ENCODE results near the gene MKRN2. TPM values are rescaled to one million over a fixed set of nuclear protein-coding genes. Genes with fewer than 3 reads are reported as not detected.
A peak's percentile ranks its signal among the peaks of the same experiment; 100 is the strongest.

The MKRN2 gene
- 10 to 100 TPM; 14.8 to 29.9 (median 25.1) TPM for total RNA-seq

DNA sequence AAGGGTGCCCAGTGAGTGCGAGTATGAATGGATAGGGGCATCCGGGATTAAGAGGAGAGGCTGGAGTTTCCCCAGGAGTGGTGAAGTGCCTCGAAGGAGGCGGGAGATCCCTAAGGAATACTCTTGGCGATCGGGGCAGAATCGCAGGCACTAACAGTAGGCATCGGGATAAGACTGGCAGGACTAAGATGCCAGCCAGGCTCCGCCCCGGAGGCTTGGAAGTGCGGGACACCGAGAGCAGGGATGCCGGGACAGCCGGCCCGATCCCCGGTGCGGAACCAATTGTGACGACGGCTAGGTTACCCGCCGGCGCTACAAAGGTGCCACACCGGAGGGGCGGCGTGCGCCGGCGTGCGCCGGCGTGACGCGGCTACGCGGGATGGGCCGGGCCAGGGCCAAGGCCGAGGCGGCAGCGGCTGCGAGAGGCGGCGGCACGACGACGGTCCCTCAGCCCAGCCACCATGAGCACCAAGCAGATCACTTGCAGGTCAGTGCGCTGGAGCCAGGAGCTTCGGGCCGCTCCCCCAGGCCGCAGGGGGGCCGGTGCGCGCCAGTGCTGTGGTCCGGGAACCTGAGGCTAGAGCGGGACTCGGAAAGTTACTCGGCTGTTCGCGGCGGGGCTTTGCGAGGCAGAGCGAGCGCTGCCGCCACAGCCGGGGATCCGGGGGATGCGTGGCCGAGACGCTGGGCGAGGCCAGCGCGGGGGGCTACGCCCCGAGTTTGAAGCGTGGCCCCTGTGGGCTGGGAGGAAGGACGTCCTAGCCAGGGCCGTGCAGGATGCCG is at the start of gene MKRN2:
MKRN2 (plus strand) TSS at position 398 of the 783 bp plus-strand sequence; CDS start at position 462, 64 bp downstream.
- H3K36me3 ChIP-seq = no peaks in the 10 kb centered on the region
- intact Hi-C loops (cut with DNase I; ENCODE audit: low total_unique reads) = loop anchor here (1.0 to 5.0 kb wide), 4 partner anchors 72 to 240 kb away; partner anchors contain the start of gene TSEN2

DNA sequence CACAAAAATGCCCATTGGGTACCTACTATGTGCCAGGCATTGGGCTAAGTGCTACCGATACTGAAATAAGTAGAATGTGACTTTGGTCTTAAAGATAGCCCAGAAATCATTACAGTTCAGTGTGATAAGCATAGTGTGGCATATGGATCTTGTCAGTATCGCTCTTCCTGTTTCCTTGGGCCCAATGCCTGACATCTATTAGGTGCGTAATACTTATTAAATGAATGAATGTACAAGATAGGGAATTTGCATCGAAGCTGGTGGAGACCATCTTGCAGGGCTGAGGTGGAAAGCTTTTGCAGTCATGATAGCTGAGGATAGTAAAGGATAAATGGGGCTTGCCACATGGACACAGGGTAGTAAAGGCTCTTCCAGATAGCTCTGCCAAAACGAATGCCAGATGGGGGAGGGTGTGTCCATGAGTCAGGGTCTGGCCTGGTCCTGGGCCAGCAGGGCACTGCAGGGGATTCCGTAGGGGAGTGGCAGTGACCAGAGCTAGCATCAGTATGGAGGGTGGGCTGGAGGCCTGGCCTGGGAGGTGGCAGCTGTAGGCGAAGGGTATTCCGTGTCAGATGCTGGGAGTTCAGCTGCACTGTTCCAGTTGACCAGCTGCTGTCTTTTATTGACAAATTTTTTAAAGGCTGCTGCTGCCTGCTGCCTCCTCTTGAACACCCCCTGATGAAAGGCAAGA is 49.2 kb upstream of the MKRN2 start:
- no peaks in the 10 kb centered on the region for H3K9me3 ChIP-seq
- peak overlapping the region; percentile 69 to 81 (median 70) for H3K27ac ChIP-seq
- peak; percentile 41 to 80 for ATAC-seq
- H3K27me3 ChIP-seq = no peaks in the 10 kb centered on the region
- TF ChIP-seq, protein P1, sequence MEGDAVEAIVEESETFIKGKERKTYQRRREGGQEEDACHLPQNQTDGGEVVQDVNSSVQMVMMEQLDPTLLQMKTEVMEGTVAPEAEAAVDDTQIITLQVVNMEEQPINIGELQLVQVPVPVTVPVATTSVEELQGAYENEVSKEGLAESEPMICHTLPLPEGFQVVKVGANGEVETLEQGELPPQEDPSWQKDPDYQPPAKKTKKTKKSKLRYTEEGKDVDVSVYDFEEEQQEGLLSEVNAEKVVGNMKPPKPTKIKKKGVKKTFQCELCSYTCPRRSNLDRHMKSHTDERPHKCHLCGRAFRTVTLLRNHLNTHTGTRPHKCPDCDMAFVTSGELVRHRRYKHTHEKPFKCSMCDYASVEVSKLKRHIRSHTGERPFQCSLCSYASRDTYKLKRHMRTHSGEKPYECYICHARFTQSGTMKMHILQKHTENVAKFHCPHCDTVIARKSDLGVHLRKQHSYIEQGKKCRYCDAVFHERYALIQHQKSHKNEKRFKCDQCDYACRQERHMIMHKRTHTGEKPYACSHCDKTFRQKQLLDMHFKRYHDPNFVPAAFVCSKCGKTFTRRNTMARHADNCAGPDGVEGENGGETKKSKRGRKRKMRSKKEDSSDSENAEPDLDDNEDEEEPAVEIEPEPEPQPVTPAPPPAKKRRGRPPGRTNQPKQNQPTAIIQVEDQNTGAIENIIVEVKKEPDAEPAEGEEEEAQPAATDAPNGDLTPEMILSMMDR (IDR thresholded peaks at IDR 0.05 in 4 of 5, conservative IDR thresholded peaks at IDR 0.05 in 1 of 5) = no peak
- TF ChIP-seq POLR2A (IDR thresholded peaks at IDR 0.05) = no peak
- H3K36me3 ChIP-seq = peaks cover 0 to 32% of the 10 kb centered on the region in 2 donors
- intact Hi-C loops (cut with DNase I; ENCODE audit: low total_unique reads) (no loop called here), in situ Hi-C loops (cut with MboI; ENCODE audit: low sequenced_read_pairs in 4 of 4) (no loop called here)
- peak in 1 of 2 donors; percentile 34 for DNase-seq
- peaks cover 14% of the 10 kb centered on the region in 2 donors for H3K4me1 ChIP-seq
- no peak overlapping the region for H3K4me3 ChIP-seq

More for the DNA sequence above, at the start of gene MKRN2:
- peak within 1 kb of the TSS; percentile 96 to 99 (median 98) for H3K27ac ChIP-seq
- peak within 1 kb of the TSS; percentile 75 to 99 (median 94) for H3K4me3 ChIP-seq
- DNase-seq (peak; percentile 74 to 84), ATAC-seq (peak; percentile 80 to 81)
- peaks cover 15 to 26% (median 17%) of the 10 kb centered on the region in 3 donors for H3K27me3 ChIP-seq
- in situ Hi-C loops (cut with MboI; ENCODE audit: low sequenced_read_pairs in 4 of 4) = loop anchor here in 1 of 4 donors (25.0 kb wide), 1 partner anchor 155 kb away; no protein-coding TSS in a partner anchor
- TF ChIP-seq, protein P1 (IDR thresholded peaks at IDR 0.05 in 4 of 5, conservative IDR thresholded peaks at IDR 0.05 in 1 of 5) = peak in 2 of 5 experiments; percentile 35 to 40
- TF ChIP-seq POLR2A (IDR thresholded peaks at IDR 0.05) = peak; percentile 99
- peaks cover 52 to 55% of the 10 kb centered on the region in 2 donors for H3K4me1 ChIP-seq
- H3K9me3 ChIP-seq = no peaks in the 10 kb centered on the region

- Histone ChIP-seq H3K4me3 (no peak overlapping the region), H3K27ac (peak overlapping the region; percentile 69 to 81 (median 70)), H3K4me1 (peaks cover 14% of the 10 kb centered on the region in 2 donors), H3K36me3 (peaks cover 0 to 27% of the 10 kb centered on the region in 2 donors), H3K27me3 (no peaks in the 10 kb centered on the region), H3K9me3 (no peaks in the 10 kb centered on the region)
- in situ Hi-C loops (cut with MboI; ENCODE audit: low sequenced_read_pairs in 4 of 4) = no loop called here
- DNase-seq (peak; percentile 48 to 54), ATAC-seq (peak; percentile 77 to 85)
- intact Hi-C loops (cut with DNase I; ENCODE audit: low total_unique reads) = no loop called here
- TF ChIP-seq, protein P1 (IDR thresholded peaks at IDR 0.05 in 4 of 5, conservative IDR thresholded peaks at IDR 0.05 in 1 of 5) = no peak
- peak in 1 of 2 donors; percentile 6 for TF ChIP-seq POLR2A (IDR thresholded peaks at IDR 0.05)
These were observed 48.6 kb upstream of the MKRN2 start for GRCh38 chr3:12508291-12508700.

- Histone ChIP-seq H3K9me3 (no peaks in the 10 kb centered on the region), H3K4me3 (no peak overlapping the region), H3K36me3 (peaks cover 0 to 15% of the 10 kb centered on the region in 2 donors), H3K27me3 (no peaks in the 10 kb centered on the region), H3K27ac (peak overlapping the region in 2 of 4 donors; percentile 71 to 81), H3K4me1 (peaks cover 22 to 24% of the 10 kb centered on the region in 2 donors)
- no peak for ATAC-seq
- DNase-seq = no peak
- intact Hi-C loops (cut with DNase I; ENCODE audit: low total_unique reads) = no loop called here
- no peak for TF ChIP-seq POLR2A (IDR thresholded peaks at IDR 0.05)
- TF ChIP-seq, protein P1 (IDR thresholded peaks at IDR 0.05 in 4 of 5, conservative IDR thresholded peaks at IDR 0.05 in 1 of 5) = no peak
- in situ Hi-C loops (cut with MboI; ENCODE audit: low sequenced_read_pairs in 4 of 4) = no loop called here
These were observed 47.4 kb upstream of the MKRN2 start for GRCh38 chr3:12509466-12509865.
